WTC11 (cell line): ENCODE results near the gene EEF1E1. TPM values are rescaled to one million over a fixed set of nuclear protein-coding genes. Genes with fewer than 3 reads are reported as not detected.

Experiments used
- ATAC-seq: fragments of 200-7000 bp; cut with Tn5 transposase; 2 replicates; pipeline ENCODE4 v1.10.0; 2021; ENCODE audit warnings: mild to moderate bottlenecking, moderate library complexity
- CTCF ChIA-PET: fragments of 300-600 bp; sonication (Branson Sonifier 250); formaldehyde crosslinking; loops from one replicate; lab custom pipeline; 2021; ENCODE audit warnings: antibody characterized with exemption; lab: Charles Lee
- POLR2A ChIA-PET: fragments of 350-600 bp; sonication (Branson Sonifier 250); formaldehyde crosslinking; loops from one replicate; lab custom pipeline; 2021; ENCODE audit warnings: antibody characterized with exemption; lab: Charles Lee
- DNase-seq: peaks from one replicate; pipeline ENCODE4 v3.0.0; 2021; ENCODE audit warnings: low spot score
- H3K27ac Mint-ChIP-seq: 2 replicates; pipeline ENCODE4 v1.8.0; 2021; ENCODE audit warnings: mixed read lengths
- H3K27me3 Mint-ChIP-seq: 2 replicates; pipeline ENCODE4 v1.8.0; 2021; ENCODE audit warnings: low read depth, mild to moderate bottlenecking, moderate library complexity, mixed read lengths
- H3K36me3 Mint-ChIP-seq: 2 replicates; pipeline ENCODE4 v1.8.0; 2021; ENCODE audit warnings: mixed read lengths
- H3K4me1 Mint-ChIP-seq: 2 replicates; pipeline ENCODE4 v1.8.0; 2022; ENCODE audit warnings: mixed read lengths
- H3K4me3 Mint-ChIP-seq: 2 replicates; pipeline ENCODE4 v1.8.0; 2021; ENCODE audit warnings: mild to moderate bottlenecking, moderate library complexity, mixed read lengths
- H3K9me3 Mint-ChIP-seq: 2 replicates; pipeline ENCODE4 v1.8.0; 2021; ENCODE audit warnings: mixed read lengths
- GABPB1 ChIP-seq: sonication (generic); formaldehyde crosslinking; IDR thresholded peaks from 2 replicates; pipeline ENCODE4 v1.8.1; 2023; ENCODE audit warnings: mild to moderate bottlenecking, missing genetic modification reagents
- NR1H2 ChIP-seq: sonication (generic); formaldehyde crosslinking; IDR thresholded peaks from 2 replicates; pipeline ENCODE4 v1.9.0; 2021; ENCODE audit warnings: mild to moderate bottlenecking, moderate library complexity, missing genetic modification reagents
- SMAD4 ChIP-seq: sonication (generic); formaldehyde crosslinking; IDR thresholded peaks from 2 replicates; pipeline ENCODE4 v1.8.0; 2022; ENCODE audit warnings: mild to moderate bottlenecking, missing genetic modification reagents
- TEAD1 ChIP-seq: sonication (generic); formaldehyde crosslinking; IDR thresholded peaks from 2 replicates; pipeline ENCODE4 v1.8.0; 2022; ENCODE audit warnings: mild to moderate bottlenecking, missing genetic modification reagents
- TEAD4 ChIP-seq: sonication (generic); formaldehyde crosslinking; IDR thresholded peaks from 2 replicates; pipeline ENCODE4 v1.8.0; 2022; ENCODE audit warnings: mild to moderate bottlenecking, missing genetic modification reagents
- ZBTB43 ChIP-seq: sonication (generic); formaldehyde crosslinking; IDR thresholded peaks from 2 replicates; pipeline ENCODE4 v1.8.1; 2023; ENCODE audit warnings: mild to moderate bottlenecking, missing genetic modification reagents
- ZNF138 ChIP-seq: sonication (generic); formaldehyde crosslinking; conservative IDR thresholded peaks from 2 replicates; pipeline ENCODE4 v1.8.1; 2022; ENCODE audit warnings: mild to moderate bottlenecking, moderate library complexity, missing genetic modification reagents
- ZNF317 ChIP-seq: sonication (generic); formaldehyde crosslinking; IDR thresholded peaks from 2 replicates; pipeline ENCODE4 v1.8.1; 2023; ENCODE audit warnings: low read depth, mild to moderate bottlenecking, moderate library complexity, missing genetic modification reagents, borderline replicate concordance
- ZNF532 ChIP-seq: fragments of 250-450 bp; sonication (Bioruptor Pico); IDR thresholded peaks from 2 replicates; pipeline ENCODE4 v1.9.0; 2021; ENCODE audit warnings: mild to moderate bottlenecking, borderline replicate concordance
- total RNA-seq: library from RNA; stranded (reverse); gene quantifications from 3 replicates; pipeline ENCODE4 v1.2.3, GENCODE V29; 2021
- TF ChIP-seq, protein P1 (sequence below): sonication (generic); formaldehyde crosslinking; IDR thresholded peaks from 2 replicates; pipeline ENCODE4 v1.8.1; 2023; ENCODE audit warnings: mild to moderate bottlenecking, moderate library complexity, missing genetic modification reagents
- TF ChIP-seq, protein P2 (sequence below): sonication (generic); formaldehyde crosslinking; IDR thresholded peaks from 2 replicates; pipeline ENCODE4 v1.8.1; 2023; ENCODE audit warnings: mild to moderate bottlenecking, missing genetic modification reagents, moderate library complexity
- TF ChIP-seq, protein P3 (sequence below): sonication (generic); formaldehyde crosslinking; IDR thresholded peaks from 2 replicates; pipeline ENCODE4 v1.8.1; 2023; ENCODE audit warnings: mild to moderate bottlenecking, missing genetic modification reagents

EEF1E1 gene
- total RNA-seq, 1 experiment from 2014 or later, result 89.2 TPM

DNA sequence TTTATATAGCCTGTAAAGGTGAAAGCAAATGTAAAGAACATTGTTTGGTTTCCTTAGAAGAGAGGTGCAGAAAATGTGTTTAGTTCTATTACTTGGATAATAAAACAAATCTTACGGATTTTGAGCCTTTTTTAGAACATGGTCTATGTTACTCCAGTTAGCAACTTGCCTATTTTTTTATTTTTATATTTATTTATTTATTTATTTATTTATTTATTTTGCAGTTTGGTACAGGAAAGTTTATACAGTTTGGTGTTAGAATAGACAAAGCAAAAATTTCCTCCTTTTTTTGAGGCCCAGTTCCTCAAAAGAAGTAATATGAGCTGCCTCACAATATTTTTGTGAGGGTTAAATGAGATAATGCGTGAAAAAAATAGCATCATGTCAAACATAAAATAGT is 41.6 kb upstream of the EEF1E1 start:
- H3K27me3 Mint-ChIP-seq, result no peaks in the 10 kb centered on the region
- TF ChIP-seq TEAD4 (no peak), ZBTB43 (CRISPR knock-in tag) (no peak), SMAD4 (CRISPR knock-in tag) (no peak), TEAD1 (CRISPR knock-in tag) (no peak)
- TF ChIP-seq, protein P1, sequence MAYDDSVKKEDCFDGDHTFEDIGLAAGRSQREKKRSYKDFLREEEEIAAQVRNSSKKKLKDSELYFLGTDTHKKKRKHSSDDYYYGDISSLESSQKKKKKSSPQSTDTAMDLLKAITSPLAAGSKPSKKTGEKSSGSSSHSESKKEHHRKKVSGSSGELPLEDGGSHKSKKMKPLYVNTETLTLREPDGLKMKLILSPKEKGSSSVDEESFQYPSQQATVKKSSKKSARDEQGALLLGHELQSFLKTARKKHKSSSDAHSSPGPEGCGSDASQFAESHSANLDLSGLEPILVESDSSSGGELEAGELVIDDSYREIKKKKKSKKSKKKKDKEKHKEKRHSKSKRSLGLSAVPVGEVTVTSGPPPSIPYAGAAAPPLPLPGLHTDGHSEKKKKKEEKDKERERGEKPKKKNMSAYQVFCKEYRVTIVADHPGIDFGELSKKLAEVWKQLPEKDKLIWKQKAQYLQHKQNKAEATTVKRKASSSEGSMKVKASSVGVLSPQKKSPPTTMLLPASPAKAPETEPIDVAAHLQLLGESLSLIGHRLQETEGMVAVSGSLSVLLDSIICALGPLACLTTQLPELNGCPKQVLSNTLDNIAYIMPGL (CRISPR knock-in tag), result no peak
- ATAC-seq (no peak), DNase-seq (no peak)
- ChIA-PET CTCF (no interaction called here), POLR2A (no interaction called here)
- H3K36me3 Mint-ChIP-seq, result no peaks in the 10 kb centered on the region
- no peaks in the 10 kb centered on the region for H3K9me3 Mint-ChIP-seq
- H3K4me1 Mint-ChIP-seq, result no peaks in the 10 kb centered on the region
- H3K4me3 Mint-ChIP-seq, result no peak overlapping the region
- H3K27ac Mint-ChIP-seq, result no peak overlapping the region

DNA sequence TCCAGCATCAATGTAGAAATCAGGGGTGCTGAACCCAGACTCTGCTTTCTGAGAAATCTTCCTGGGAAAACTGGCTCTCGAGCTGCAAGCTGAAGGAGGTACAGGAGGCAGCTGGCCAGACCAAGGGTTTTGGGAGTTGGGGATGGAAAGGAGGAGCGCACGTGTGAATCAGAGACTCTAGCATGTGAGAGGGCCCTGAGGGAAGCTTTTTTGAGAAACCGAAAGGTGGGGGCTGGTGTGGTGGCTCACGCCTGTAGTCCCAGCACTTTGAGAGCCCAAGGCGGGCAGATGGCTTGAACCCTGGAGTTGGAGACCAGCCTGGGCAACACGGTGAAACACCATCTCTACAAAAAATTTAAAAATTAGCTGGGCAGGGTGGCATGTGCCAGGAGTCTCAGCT is 37.1 kb upstream of the EEF1E1 start:
- TF ChIP-seq, protein P2, sequence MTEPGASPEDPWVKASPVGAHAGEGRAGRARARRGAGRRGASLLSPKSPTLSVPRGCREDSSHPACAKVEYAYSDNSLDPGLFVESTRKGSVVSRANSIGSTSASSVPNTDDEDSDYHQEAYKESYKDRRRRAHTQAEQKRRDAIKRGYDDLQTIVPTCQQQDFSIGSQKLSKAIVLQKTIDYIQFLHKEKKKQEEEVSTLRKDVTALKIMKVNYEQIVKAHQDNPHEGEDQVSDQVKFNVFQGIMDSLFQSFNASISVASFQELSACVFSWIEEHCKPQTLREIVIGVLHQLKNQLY (CRISPR knock-in tag), result no peak
- TF ChIP-seq ZNF138 (CRISPR knock-in tag) (no peak), ZNF317 (CRISPR knock-in tag) (no peak), NR1H2 (CRISPR knock-in tag) (no peak), ZNF532 (no peak)
- DNase-seq (no peak), ATAC-seq (no peak)
- no peaks in the 10 kb centered on the region for H3K36me3 Mint-ChIP-seq
- ChIA-PET POLR2A (no interaction called here), CTCF (no interaction called here)
- H3K9me3 Mint-ChIP-seq, result no peaks in the 10 kb centered on the region
- no peak overlapping the region for H3K4me3 Mint-ChIP-seq
- no peak overlapping the region for H3K27ac Mint-ChIP-seq
- H3K27me3 Mint-ChIP-seq, result no peaks in the 10 kb centered on the region
- H3K4me1 Mint-ChIP-seq, result no peaks in the 10 kb centered on the region

DNA sequence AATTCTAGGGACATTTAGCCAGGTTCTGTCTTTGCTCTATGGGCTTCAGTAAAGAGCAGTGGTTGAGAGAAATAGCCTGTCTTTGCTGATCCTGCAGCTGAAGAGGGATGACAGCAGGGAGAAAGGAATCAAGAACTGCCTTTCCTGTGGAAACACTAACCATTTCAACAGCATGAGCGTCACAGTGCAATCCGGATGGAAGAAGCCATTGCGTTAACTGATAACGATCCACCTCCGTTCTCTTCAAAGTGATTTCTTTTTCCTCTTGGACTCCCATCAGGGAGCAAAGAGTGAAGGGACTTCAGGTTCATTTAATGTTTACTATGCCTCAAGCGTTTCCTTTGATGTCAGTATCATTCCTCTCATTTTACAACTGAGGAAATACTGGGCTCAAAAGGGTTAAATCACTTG is 35.2 kb upstream of the EEF1E1 start:
- H3K27me3 Mint-ChIP-seq, result no peaks in the 10 kb centered on the region
- H3K27ac Mint-ChIP-seq, result no peak overlapping the region
- no peaks in the 10 kb centered on the region for H3K4me1 Mint-ChIP-seq
- no peak for ATAC-seq
- H3K4me3 Mint-ChIP-seq, result no peak overlapping the region
- POLR2A ChIA-PET, result no interaction called here
- CTCF ChIA-PET, result no interaction called here
- no peaks in the 10 kb centered on the region for H3K9me3 Mint-ChIP-seq
- no peak for DNase-seq
- no peaks in the 10 kb centered on the region for H3K36me3 Mint-ChIP-seq
- peak; percentile 34; the same call in 1 of the 2 replicates for TF ChIP-seq GABPB1 (CRISPR knock-in tag)
- TF ChIP-seq, protein P3, sequence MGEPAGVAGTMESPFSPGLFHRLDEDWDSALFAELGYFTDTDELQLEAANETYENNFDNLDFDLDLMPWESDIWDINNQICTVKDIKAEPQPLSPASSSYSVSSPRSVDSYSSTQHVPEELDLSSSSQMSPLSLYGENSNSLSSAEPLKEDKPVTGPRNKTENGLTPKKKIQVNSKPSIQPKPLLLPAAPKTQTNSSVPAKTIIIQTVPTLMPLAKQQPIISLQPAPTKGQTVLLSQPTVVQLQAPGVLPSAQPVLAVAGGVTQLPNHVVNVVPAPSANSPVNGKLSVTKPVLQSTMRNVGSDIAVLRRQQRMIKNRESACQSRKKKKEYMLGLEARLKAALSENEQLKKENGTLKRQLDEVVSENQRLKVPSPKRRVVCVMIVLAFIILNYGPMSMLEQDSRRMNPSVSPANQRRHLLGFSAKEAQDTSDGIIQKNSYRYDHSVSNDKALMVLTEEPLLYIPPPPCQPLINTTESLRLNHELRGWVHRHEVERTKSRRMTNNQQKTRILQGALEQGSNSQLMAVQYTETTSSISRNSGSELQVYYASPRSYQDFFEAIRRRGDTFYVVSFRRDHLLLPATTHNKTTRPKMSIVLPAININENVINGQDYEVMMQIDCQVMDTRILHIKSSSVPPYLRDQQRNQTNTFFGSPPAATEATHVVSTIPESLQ, result no peak
- TF ChIP-seq, all 79 proteins: peak for 1
